Breast epithelium (tissue), 3 donors: ENCODE data around the gene MAML3.

ENCODE experiments used
- CTCF ChIP-seq, 3 donors: fragments of 450-650 bp; IDR thresholded peaks; one replicate each; pipeline ENCODE4 v1.5.1; 2016 to 2017; ENCODE audit warnings: antibody characterized with exemption in 3 of 3, mild to moderate bottlenecking in 3 of 3, moderate library complexity in 3 of 3
- POLR2A ChIP-seq: fragments of 450-650 bp; IDR thresholded peaks from one replicate; pipeline ENCODE4 v1.6.1; 2016; ENCODE audit warnings: antibody characterized with exemption, mild to moderate bottlenecking, moderate library complexity
- POLR2AphosphoS5 ChIP-seq, 3 donors: sonication (generic); formaldehyde crosslinking; IDR thresholded peaks; one replicate each; pipeline ENCODE4 v1.6.1; 2017; ENCODE audit warnings: antibody characterized with exemption in 3 of 3

- no peak for TF ChIP-seq CTCF (IDR thresholded peaks at IDR 0.05)
- no peak for TF ChIP-seq POLR2A
- TF ChIP-seq POLR2AphosphoS5 (IDR thresholded peaks at IDR 0.05) = no peak
Measured at GRCh38 chr4:140115140-140115539, 38.8 kb downstream of the MAML3 start.
